ENCODE results near the gene AGAP1. TPM values are rescaled to one million over a fixed set of nuclear protein-coding genes. Genes with fewer than 3 reads are reported as not detected.

The AGAP1 gene
- polyA plus RNA-seq, 2 of the 4 experiments (the other 2 are of a cell fraction): 20.2 to 21.9 TPM

GRCh38 chr2:235534678-235535422 is 41.0 kb downstream of the AGAP1 start:
- no peak for FAIRE-seq
- TF ChIP-seq RFX5 (IDR thresholded peaks at IDR 0.05) (no peak), RAD21 (conservative IDR thresholded peaks at IDR 0.05 in 1 of 2, IDR thresholded peaks at IDR 0.05 in 1 of 2) (no peak), RCOR1 (IDR thresholded peaks at IDR 0.05; ENCODE audit: low read depth, low read length) (no peak), NFE2L2 (conservative IDR thresholded peaks at IDR 0.05; ENCODE audit: low read length) (no peak), RARB (CRISPR knock-in tag; IDR thresholded peaks at IDR 0.05) (no peak), EP300 (IDR thresholded peaks at IDR 0.05) (no peak), ZSCAN20 (CRISPR knock-in tag; IDR thresholded peaks at IDR 0.05) (no peak), HMGXB4 (CRISPR knock-in tag; IDR thresholded peaks at IDR 0.05; ENCODE audit: borderline replicate concordance) (no peak), CTCF (IDR thresholded peaks at IDR 0.05) (no peak), JUN (IDR thresholded peaks at IDR 0.05) (no peak), PHF8 (IDR thresholded peaks at IDR 0.05; ENCODE audit: borderline replicate concordance, low read depth) (no peak), KDM5A (IDR thresholded peaks at IDR 0.05) (no peak), FOSB (CRISPR knock-in tag; IDR thresholded peaks at IDR 0.05) (no peak), MAFK (IDR thresholded peaks at IDR 0.05; ENCODE audit: partially characterized antibody) (no peak), POLR2AphosphoS2 (conservative IDR thresholded peaks at IDR 0.05; ENCODE audit: low read length) (no peak)
- TF ChIP-seq, protein P1, sequence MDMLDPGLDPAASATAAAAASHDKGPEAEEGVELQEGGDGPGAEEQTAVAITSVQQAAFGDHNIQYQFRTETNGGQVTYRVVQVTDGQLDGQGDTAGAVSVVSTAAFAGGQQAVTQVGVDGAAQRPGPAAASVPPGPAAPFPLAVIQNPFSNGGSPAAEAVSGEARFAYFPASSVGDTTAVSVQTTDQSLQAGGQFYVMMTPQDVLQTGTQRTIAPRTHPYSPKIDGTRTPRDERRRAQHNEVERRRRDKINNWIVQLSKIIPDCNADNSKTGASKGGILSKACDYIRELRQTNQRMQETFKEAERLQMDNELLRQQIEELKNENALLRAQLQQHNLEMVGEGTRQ (IDR thresholded peaks at IDR 0.05): no peak
- TF ChIP-seq, protein P2, sequence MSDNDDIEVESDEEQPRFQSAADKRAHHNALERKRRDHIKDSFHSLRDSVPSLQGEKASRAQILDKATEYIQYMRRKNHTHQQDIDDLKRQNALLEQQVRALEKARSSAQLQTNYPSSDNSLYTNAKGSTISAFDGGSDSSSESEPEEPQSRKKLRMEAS (IDR thresholded peaks at IDR 0.05): no peak
- TF ChIP-seq, protein P3, sequence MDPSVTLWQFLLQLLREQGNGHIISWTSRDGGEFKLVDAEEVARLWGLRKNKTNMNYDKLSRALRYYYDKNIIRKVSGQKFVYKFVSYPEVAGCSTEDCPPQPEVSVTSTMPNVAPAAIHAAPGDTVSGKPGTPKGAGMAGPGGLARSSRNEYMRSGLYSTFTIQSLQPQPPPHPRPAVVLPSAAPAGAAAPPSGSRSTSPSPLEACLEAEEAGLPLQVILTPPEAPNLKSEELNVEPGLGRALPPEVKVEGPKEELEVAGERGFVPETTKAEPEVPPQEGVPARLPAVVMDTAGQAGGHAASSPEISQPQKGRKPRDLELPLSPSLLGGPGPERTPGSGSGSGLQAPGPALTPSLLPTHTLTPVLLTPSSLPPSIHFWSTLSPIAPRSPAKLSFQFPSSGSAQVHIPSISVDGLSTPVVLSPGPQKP (IDR thresholded peaks at IDR 0.05; ENCODE audit: low read depth, low read length): no peak
- TF ChIP-seq, protein P4, sequence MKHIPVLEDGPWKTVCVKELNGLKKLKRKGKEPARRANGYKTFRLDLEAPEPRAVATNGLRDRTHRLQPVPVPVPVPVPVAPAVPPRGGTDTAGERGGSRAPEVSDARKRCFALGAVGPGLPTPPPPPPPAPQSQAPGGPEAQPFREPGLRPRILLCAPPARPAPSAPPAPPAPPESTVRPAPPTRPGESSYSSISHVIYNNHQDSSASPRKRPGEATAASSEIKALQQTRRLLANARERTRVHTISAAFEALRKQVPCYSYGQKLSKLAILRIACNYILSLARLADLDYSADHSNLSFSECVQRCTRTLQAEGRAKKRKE (CRISPR knock-in tag; IDR thresholded peaks at IDR 0.05; ENCODE audit: low read depth): no peak
- POLR2A ChIA-PET: no interaction called here

More at GRCh38 chr2:235534678-235535422, 41.0 kb downstream of the AGAP1 start:
- no peak overlapping the region for H3K4me2 ChIP-seq
- no peak overlapping the region for H3K27ac ChIP-seq
- H3K4me3 ChIP-seq: no peak overlapping the region
- H3K4me1 ChIP-seq: no peaks in the 10 kb centered on the region
- WGBS (ENCODE audit: missing lambda C conversion rate): 91% methylated on average over 32 of the region's 32 CpGs
- CTCF ChIA-PET: no interaction called here
- H3K9me3 ChIP-seq: no peaks in the 10 kb centered on the region
- no peak for ATAC-seq
- DNase-seq (ENCODE audit: low read depth in 1 of 2, low spot score in 1 of 2): no peak

Data from A549 (cell line).